ENCODE data around the gene ALDH3B1. TPM values are rescaled to one million over a fixed set of nuclear protein-coding genes. Genes with fewer than 3 reads are reported as not detected.

The ALDH3B1 gene
- total and polyA plus RNA-seq, 8 donors = 3.2 to 13.7 (median 8.0) TPM

GRCh38 chr11:68024508-68024907, 14.4 kb downstream of the ALDH3B1 start:
- FAIRE-seq (no peak), DNase-seq (no peak), ATAC-seq (no peak)
- 82 to 85% methylated on average over 5 of the region's 5 CpGs for WGBS, 2 donors
- Histone ChIP-seq H3K4me3 (no peak overlapping the region), H3K36me3 (no peaks in the 10 kb centered on the region), H3K27me3 (no peaks in the 10 kb centered on the region), H3K27ac (no peak overlapping the region), H3K4me1 (peaks cover 0 to under 1% (median 0%) of the 10 kb centered on the region in 3 donors), H3K9me3 (no peaks in the 10 kb centered on the region)
- no peak for TF ChIP-seq CTCF (IDR thresholded peaks at IDR 0.05)
- intact Hi-C loops (cut with DNase I) = no loop called here

GRCh38 chr11:68025047-68025446, 14.9 kb downstream of the ALDH3B1 start:
- peak in 1 of 6 donors; percentile 27 for DNase-seq
- no peaks in the 10 kb centered on the region for H3K9me3 ChIP-seq
- no peaks in the 10 kb centered on the region for H3K27me3 ChIP-seq
- H3K27ac ChIP-seq = no peak overlapping the region
- ATAC-seq = no peak
- no peaks in the 10 kb centered on the region for H3K36me3 ChIP-seq
- H3K4me3 ChIP-seq = no peak overlapping the region
- peaks cover 0 to 5% (median 0%) of the 10 kb centered on the region in 3 donors for H3K4me1 ChIP-seq
- 60 to 65% methylated on average over 5 of the region's 5 CpGs for WGBS, 2 donors
- no peak for TF ChIP-seq CTCF (IDR thresholded peaks at IDR 0.05)
- intact Hi-C loops (cut with DNase I) = no loop called here
- no peak for FAIRE-seq

GRCh38 chr11:68026391-68027105, 16.4 kb downstream of the ALDH3B1 start:
- Histone ChIP-seq H3K4me3 (no peak overlapping the region), H3K4me1 (peaks cover 0 to 8% (median 4%) of the 10 kb centered on the region in 3 donors), H3K27me3 (no peaks in the 10 kb centered on the region), H3K27ac (no peak overlapping the region), H3K36me3 (no peaks in the 10 kb centered on the region), H3K9me3 (no peaks in the 10 kb centered on the region)
- no peak for FAIRE-seq
- WGBS, 2 donors = 85 to 92% methylated on average over 15 to 18 of the region's 18 CpGs
- ATAC-seq = no peak
- peak in 1 of 6 donors; percentile 65 for DNase-seq
- no peak for TF ChIP-seq CTCF (IDR thresholded peaks at IDR 0.05)
- intact Hi-C loops (cut with DNase I) = no loop called here

- TF ChIP-seq CTCF (IDR thresholded peaks at IDR 0.05) = no peak
- Histone ChIP-seq H3K4me3 (no peak overlapping the region), H3K36me3 (no peaks in the 10 kb centered on the region), H3K9me3 (no peaks in the 10 kb centered on the region), H3K27ac (no peak overlapping the region), H3K27me3 (no peaks in the 10 kb centered on the region), H3K4me1 (peaks cover 0 to 9% (median 9%) of the 10 kb centered on the region in 3 donors)
- intact Hi-C loops (cut with DNase I) = no loop called here
- DNase-seq (no peak), FAIRE-seq (no peak), ATAC-seq (no peak)
- 95 to 97% methylated on average over 21 of the region's 21 CpGs for WGBS, 2 donors
Observed at GRCh38 chr11:68027667-68028066, 17.5 kb downstream of the ALDH3B1 start.

Data from pancreas (tissue), 10 donors.